HG02870 (cell line): ENCODE results near the gene ACACA.

Experiments
- ATAC-seq: cut with Tn5 transposase; IDR thresholded peaks from one replicate; pipeline ENCODE4 v1.9.1; 2021; ENCODE audit warnings: mild to moderate bottlenecking, moderate library complexity; ENCODE audit not compliant: unreplicated experiment

ACACA gene

DNA sequence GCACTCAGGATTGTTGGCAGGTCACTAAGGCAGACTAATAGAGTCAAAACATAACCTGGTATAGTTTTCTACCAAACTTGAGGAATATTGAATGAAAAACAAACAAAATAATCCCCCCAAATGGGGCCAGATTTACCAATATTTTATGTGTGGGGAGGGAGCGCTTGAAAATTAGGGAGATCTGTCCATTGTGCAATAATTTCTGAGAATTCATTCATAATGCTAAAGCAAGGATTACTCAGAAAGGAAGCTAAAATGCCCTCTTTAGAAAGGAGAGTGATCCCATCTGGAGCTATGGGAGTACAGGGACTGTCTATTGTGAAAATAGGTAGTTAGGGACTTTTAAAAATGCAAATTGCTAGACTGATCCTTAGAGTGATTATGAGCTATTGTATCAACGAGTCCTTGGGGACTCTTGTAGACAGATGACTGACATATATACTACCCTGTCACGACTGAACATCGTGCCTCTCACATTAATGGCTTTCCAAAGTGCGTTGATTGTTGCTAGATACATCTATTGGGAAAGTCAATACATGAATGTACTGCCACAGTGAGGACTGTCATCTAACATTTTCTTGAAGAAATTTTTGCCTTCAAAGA, 264.2 kb downstream of the ACACA start:
- ATAC-seq: no peak

DNA sequence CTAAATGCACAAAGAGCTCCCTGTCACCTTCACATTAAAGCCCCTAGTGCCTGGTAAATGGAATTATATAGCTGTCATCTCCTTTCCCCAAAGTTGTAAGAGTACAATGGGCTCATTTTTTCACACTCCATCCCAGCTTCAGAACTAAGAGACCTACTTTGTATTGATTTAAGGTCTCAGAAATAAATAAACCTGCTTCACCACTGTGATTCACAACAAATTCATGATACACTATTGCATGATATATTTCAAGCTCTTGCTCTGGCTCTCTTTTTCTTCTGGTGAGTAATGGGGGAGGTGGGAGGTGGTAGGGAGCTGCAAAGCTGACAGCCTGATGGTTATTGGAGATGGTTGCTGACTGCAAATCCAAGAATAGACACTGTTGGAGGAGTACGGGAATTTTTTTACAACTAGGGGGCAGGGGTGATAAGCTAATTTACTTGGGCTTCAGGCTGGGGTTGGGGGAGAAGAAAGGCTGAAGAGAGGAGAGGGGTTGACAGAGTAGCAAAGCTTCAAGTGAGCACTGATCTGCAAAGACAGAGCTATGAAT, 268.0 kb downstream of the ACACA start:
- ATAC-seq: no peak

DNA sequence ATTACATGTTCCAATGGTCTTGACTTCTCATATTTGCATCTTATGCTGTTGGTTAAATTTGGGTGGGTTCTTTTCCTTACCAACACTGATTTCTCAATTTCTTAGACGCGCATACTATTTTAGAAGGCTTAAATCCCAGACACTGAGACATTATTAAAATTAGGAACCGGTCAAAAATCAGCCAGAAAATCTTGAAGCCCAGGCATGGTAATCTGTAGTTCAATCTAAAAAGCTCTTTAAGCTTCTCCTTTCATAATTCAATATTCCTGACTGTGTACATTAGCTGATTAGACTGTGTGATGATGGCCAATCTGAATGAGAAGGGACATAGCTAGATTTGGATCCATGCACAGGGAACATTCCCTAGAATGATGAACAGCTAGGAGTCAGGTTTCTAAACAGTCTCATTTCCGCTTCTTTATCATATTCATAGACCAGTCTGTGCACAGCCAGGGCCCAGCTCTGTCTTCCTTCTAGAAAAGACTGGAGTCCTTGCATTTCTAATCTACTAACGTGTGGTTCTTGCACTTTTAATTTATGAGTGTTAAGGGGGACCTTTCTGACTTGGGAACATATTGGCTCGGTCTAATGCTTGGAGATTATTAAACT, 268.6 kb downstream of the ACACA start:
- no peak for ATAC-seq

DNA sequence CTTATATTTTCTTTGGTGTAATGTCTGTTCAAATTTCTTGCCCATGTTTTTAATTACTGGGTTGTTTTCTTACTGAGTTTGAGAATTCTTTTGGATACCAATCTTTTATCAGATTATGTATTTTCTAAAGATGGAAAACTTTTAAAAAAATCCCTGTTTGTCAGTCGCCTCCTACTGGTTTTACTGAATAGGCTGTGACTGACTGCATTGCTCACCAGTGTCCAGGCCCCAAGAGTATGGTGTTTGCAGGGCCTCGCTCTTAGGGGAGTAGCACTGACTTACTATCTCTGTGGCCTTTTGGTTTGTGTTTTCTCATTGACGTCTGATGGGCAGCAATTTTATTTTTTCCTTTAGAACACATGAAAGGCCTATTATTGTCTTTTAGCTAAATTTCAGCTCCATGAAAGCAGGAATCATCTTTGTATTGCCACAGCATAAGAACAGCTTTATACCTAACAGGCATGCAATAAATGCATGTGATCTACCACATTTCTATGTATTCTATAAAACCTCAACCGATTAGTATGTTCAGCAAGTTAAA, 269.5 kb downstream of the ACACA start:
- no peak for ATAC-seq

DNA sequence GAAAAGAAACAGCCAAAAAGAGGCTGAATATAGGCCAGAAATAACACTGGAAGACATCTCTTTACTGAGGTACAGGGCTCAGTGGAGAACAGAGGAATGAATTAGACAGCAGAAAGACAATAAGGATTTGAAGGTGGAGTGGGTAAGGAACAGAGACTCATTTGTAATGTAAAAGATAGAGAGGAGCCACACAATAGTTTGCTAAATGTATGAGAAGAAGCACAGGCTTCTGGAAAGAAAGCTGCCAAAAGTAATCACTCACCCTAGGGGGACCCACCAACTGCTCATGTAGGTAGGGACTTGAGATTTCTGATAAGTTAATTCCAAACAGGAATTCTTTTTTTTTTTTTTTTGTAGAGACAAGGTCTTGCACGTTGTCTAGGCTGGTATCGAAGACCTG, 271.1 kb downstream of the ACACA start:
- no peak for ATAC-seq

DNA sequence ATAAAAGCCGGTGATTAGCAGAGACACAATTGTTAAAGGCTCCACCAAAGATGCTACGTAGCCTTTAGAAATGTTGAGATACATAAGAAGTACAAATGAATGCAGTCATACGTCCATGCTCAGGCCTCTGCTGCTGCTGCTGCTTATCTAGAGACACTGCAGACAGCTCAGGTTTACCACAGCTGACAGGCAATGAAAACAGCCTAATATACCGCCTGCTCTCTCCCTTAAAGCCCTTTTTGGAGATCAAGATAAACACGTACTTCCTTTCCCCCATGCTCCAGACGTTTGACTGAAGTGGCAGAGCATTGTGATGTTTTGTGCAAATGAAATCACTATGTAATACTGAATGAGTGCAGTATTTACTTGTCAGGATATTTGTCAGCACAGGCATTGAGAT, 272.6 kb downstream of the ACACA start:
- no peak for ATAC-seq

DNA sequence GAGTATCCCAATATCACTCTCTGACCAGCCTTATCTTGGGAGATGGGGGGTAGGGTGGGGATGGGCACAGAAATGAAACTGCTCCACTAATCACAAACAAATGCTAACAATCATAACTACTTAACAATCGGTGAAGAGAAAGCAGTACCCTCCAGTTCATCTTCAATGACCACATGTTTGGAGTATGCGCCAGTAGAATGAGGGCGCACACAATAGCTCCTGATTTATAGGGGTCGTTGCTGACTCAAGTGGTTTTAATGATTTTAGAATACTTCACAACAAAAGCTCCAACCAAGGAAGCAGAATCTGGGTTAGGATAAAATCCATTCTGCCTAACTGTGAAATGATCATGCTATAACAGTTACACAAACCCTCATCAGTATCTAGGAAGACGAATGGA, 273.5 kb downstream of the ACACA start:
- no peak for ATAC-seq

DNA sequence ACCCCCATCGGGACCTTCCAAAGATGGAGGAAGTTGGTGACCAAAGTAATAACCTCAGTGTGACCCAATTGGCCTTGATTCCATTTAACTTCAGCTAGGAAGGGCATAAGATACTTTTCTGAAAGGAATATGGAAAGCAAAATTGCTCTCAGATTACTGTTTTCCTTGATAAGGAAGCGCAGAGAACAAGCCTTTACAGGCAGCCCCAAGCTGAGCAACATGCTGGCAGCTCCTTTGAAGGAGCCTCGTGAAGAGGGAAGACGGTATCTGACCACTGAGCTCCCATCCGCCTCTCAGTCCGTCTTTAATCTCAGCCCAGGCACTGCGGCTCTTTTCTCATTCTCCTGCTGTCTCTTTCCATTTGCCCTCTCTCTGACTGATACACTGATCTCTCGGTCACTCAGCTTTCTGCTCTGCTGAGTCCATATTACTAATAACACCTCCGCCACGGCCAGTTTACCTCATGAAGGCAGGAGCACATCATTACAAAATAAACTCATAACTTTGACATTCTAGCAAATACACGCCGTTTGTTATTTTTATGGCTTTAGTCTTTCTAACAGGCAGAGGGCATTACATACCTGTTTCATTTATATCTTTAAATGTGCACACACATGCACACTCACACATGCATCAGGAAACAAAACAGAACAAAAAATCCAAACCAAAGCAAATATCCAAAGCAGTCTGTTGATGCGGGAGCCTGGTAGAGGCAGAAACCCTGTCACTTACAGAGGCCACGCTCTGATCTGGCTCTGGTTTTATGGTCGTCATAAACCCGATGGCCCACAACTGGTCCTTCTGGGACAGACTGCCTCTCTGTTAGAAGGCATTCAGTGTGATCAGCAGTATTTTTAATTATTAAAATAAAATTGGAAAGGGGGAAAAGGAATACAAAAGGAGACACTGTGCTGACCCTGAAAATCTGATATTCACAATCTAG, 274.7 kb downstream of the ACACA start:
- no peak for ATAC-seq

DNA sequence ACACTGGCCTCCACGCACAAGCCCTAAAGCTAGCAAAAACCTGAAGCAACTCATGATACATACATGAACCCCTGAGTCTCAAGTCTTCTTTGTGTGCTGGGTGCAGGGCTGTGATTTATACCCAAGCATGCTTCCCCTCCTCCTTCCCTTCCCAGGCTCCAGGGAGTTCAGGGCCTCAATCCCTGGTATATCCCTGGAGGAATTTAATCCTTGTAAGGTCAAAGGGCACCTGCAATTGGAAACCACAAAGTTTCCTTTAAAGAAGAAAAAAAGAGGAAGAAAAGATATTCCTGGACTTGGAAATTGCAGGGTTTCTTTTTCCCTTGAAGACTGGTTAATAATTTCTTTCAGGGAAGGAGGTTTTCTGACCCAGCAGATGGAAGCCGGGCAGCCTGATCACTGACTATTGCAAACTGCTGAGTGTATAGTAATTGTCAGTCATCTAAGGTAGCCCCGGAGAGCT, 275.6 kb downstream of the ACACA start:
- no peak for ATAC-seq

DNA sequence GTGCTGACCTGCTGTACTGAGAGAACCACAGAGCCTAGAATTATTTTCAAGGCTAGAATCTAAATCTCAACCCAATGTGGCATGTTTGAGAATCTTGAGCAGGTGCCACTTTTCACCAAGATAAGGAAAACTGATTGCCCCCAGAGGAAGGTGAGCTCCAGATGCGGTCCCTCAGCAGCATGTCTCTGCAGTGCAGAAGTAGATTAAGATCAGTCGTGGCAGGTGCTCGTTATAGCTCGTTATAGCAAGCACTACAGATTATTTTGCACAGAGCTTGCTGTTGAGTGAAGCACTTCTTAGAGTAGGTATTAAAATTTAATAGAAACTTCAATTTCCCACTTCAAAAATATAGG, 281.8 kb downstream of the ACACA start:
- ATAC-seq: no peak

DNA sequence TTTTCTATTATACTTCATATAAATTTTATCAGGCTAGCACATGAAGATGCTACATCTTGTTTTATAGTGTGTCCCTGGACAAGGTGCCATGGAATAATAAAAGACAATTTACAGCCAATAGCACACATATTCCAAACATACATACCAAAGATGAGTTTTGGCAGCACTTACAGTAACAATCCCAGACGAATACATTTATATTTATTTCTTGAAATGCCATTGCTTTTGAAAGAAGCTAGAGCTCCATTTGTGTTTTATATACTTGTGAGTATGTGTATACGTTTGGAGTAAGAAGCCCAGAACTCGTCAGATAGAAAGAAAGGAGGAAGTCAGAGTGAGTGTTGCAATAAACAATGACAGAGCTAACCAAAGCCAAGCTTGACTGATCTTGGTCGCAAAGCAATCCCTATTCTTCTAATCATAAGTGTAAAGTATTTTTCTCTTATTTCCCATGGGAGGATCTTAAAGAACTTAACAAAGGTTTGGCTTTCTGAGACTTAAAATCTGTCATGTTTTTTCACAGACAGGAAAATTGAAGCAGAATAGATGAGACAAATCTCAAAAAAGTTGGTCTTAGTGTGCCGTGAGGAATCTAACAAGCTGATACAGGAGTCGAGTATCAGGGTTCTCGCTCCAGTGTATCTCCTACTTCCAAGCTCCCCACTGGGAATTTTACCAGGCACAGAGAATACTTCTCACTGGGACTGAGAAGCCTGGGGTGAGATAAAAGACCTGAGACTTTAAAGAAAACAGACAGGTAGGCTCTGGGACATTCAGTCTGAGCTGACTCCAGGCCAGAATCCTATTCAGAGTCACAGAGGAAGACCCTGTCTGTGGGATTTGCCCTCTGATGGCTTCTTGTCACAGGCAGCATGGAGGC, 282.5 kb downstream of the ACACA start:
- no peak for ATAC-seq

DNA sequence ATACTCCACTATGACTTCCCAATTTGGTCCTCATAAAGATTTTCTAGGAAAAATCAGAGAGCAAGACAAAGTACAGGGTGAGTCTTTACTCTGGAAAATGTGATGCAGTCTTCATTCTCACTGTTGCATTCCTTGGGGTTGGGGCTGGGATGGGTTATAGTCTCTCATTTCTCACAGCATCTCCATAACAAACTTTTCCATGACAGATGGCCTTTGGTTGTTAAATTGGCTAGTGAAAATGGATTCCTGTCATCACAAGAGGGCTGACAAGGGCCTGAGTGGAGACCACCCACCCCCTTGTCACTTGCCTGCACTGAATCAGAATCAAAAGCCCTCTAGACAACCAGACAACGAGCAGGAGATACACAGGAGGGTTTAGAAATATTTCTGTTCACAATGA, 283.2 kb downstream of the ACACA start:
- ATAC-seq: no peak

DNA sequence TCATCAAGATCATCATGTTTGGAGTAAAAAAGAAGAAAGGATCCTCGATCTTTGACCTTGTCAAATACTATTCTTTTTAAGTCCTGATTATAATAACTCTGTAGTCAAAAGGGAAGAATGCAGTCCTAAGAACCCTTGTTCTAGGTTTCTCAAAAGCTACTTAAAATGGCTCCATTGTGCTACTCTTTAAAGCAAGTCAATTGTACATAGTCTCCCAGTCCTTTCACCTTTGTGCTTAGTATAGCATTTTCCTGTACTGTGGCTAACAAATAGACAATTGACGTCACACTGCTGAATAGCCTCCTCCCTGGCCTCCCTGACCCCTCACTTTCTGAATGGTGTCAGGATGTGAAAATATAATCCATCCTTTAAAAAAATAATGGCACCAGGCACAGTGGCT, 285.0 kb downstream of the ACACA start:
- ATAC-seq: no peak

DNA sequence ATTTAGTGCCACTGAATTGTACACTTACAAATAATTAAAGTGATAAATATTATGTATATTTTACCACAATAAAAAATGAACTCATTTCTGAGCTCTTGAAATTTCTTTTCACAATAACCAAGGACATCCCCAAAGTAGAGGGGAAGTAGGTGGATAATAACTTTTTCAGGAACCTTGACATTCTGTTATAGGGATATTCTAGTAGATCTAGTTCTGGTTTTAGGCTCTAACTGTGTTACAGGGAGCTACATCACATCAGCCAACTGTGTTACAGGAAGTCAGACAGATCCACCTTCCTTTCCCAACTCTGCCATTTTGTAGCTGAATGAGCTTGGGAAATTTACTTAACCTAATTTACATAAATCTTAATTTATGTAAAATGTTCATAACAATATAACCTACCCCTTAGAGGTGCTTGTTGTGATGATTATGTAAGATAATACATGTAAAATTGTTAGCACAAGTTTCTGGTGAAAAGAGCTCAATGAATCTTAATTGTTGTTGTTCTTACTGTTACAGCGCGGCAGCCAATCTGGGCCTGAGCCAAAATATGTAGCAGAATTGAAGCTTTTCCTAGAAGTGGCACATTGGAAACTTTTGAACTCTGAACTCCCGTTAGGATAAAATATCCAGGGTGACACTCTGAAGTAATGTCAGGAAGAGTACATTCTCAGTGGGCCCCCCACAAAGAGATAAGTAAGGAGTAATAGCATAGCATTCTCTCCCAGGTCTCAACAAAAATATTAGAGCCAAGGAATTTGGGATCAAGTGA, 288.1 kb downstream of the ACACA start:
- ATAC-seq: no peak

DNA sequence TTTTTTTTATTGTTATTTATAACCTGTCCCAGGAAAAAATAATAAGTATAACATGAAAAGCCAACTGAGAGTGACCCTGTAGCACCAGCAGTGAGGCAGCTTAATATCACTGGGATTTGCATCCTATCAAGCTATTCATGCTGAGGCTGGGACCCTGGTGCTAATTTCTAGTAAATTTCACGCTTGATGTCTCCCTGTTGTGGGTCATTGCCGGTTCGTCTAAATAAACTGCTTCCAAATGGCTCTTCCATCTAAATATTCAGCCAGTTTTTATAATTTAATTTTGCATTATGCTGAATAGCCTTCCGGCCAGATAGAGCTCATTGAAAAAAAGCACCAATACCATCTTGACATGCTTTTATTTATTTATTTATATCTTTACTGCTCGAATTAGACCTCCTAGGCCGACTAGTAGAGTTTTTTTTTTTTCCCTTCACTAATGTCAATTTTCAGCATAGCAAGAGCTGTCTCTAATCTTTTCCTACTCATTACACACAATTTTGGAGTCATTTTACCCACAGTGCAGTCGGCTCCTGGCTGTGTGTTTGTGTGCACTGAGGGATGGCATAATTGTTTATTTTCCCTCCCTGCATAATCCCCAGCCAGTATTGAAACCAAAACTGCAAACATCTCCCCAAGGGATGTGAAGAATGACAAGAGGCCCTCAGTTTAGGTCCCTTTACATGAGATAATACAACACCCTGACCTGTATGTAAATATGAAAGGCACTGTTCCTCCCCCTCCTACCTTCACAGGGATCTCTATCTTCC, 289.1 kb downstream of the ACACA start:
- ATAC-seq: no peak

DNA sequence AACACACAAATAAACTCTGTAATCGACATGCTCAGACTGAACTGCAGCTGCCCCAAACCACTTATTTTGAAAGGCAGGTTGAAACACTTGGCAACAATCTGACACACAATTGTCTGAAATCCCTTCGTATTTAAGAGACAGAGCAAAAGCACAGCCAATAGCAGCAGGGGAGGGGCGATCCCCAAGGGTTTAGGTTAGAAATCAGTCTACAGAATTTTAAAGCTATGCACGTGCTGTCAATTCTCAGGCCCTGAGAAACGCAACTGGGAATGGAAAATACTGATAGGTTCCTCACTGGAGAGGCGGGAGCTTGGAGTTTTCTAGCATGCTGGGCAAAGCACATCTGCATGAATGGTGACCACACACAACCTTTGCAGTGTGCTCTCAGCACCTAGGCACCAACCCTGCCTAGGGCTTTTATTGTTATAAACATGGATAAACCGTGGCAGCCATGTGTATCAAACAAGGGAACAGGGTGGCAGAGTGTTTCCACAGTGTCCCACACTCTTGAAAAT, 289.9 kb downstream of the ACACA start:
- no peak for ATAC-seq

DNA sequence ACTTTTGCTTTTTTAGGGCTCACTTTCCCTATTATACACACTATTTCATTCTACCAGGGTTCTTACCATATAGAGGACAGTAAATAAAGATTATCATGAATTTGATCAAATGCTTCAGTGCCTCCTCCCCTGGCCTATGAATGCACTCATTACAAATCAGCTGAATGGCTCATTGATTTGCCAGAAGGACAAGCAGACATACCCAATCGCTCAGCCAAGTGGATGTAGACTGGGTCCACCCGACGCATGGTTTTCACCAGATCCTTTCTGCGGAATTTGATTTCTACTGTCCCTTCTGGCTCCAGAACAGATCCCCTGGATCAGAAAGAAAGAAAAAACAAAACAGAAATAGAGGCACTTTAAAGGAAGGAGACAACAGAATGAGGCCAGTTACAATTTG, 295.3 kb downstream of the ACACA start:
- ATAC-seq: no peak

DNA sequence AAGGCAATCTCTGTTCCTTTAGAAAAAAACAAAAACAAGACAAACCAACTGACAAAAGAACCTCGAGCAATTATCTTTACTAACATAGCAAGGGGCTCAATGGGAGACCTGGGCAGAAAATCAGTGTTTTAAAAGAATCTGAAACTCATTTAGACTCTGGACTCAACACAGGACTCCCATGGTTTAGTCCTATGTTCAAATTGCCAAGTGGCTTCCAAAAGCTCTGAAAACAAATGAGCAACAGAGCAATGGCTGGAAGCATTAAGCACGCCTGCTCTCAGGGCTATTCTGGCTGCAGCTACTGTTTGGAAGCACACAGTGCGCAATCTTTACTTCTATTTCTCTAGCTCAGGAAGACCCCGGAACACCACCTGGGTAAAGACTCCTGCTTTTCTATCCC, 295.9 kb downstream of the ACACA start:
- ATAC-seq: no peak
